ENCODE measurements around the gene FKBP1A. TPM values are rescaled to one million over a fixed set of nuclear protein-coding genes. Genes with fewer than 3 reads are reported as not detected.

Gene FKBP1A
- total and polyA plus RNA-seq, 2 experiments from 2014 or later, result 95.1 to 162 TPM

- H3K27ac ChIP-seq, result no peak overlapping the region
- H3K36me3 ChIP-seq, result no peaks in the 10 kb centered on the region
- peak; percentile 26 for TF ChIP-seq CTCF (IDR thresholded peaks at IDR 0.05; ENCODE audit: low read depth, low read length)
- H3K27me3 ChIP-seq, result no peaks in the 10 kb centered on the region
- no peaks in the 10 kb centered on the region for H3K9me3 ChIP-seq (ENCODE audit: low read depth)
- no peak overlapping the region for H3K4me3 ChIP-seq
- DNase-seq (ENCODE audit: low read depth in 1 of 2, low spot score in 1 of 2), result peak; percentile 43 to 86
- H3K4me1 ChIP-seq (ENCODE audit: low read depth), result no peaks in the 10 kb centered on the region
Measured at GRCh38 chr20:1423625-1424106, 30.8 kb upstream of the FKBP1A start.

- Histone ChIP-seq H3K27ac (no peak overlapping the region), H3K9me3 (ENCODE audit: low read depth) (no peaks in the 10 kb centered on the region), H3K4me1 (ENCODE audit: low read depth) (no peaks in the 10 kb centered on the region), H3K4me3 (no peak overlapping the region), H3K36me3 (no peaks in the 10 kb centered on the region), H3K27me3 (no peaks in the 10 kb centered on the region)
- no peak for DNase-seq (ENCODE audit: low read depth in 1 of 2, low spot score in 1 of 2)
- TF ChIP-seq CTCF (IDR thresholded peaks at IDR 0.05; ENCODE audit: low read depth, low read length), result no peak
Measured at GRCh38 chr20:1423206-1423605, 30.4 kb upstream of the FKBP1A start.

- Histone ChIP-seq H3K27me3 (no peaks in the 10 kb centered on the region), H3K9me3 (ENCODE audit: low read depth) (no peaks in the 10 kb centered on the region), H3K4me3 (no peak overlapping the region), H3K36me3 (no peaks in the 10 kb centered on the region), H3K4me1 (ENCODE audit: low read depth) (no peaks in the 10 kb centered on the region), H3K27ac (no peak overlapping the region)
- no peak for DNase-seq (ENCODE audit: low read depth in 1 of 2, low spot score in 1 of 2)
- no peak for TF ChIP-seq CTCF (IDR thresholded peaks at IDR 0.05; ENCODE audit: low read depth, low read length)
Measured at GRCh38 chr20:1422753-1423152, 29.9 kb upstream of the FKBP1A start.

GRCh38 chr20:1420066-1420465 is 27.2 kb upstream of the FKBP1A start:
- Histone ChIP-seq H3K36me3 (no peaks in the 10 kb centered on the region), H3K4me3 (no peak overlapping the region), H3K27me3 (no peaks in the 10 kb centered on the region), H3K27ac (no peak overlapping the region), H3K4me1 (ENCODE audit: low read depth) (no peaks in the 10 kb centered on the region), H3K9me3 (ENCODE audit: low read depth) (no peaks in the 10 kb centered on the region)
- DNase-seq (ENCODE audit: low read depth in 1 of 2, low spot score in 1 of 2), result no peak
- no peak for TF ChIP-seq CTCF (IDR thresholded peaks at IDR 0.05; ENCODE audit: low read depth, low read length)

- H3K4me1 ChIP-seq (ENCODE audit: low read depth), result no peaks in the 10 kb centered on the region
- no peaks in the 10 kb centered on the region for H3K36me3 ChIP-seq
- no peak overlapping the region for H3K27ac ChIP-seq
- TF ChIP-seq CTCF (IDR thresholded peaks at IDR 0.05; ENCODE audit: low read depth, low read length), result no peak
- no peaks in the 10 kb centered on the region for H3K27me3 ChIP-seq
- no peaks in the 10 kb centered on the region for H3K9me3 ChIP-seq (ENCODE audit: low read depth)
- DNase-seq (ENCODE audit: low read depth in 1 of 2, low spot score in 1 of 2), result peak in 1 of 2 donors; percentile 21
- no peak overlapping the region for H3K4me3 ChIP-seq
Measured at GRCh38 chr20:1418350-1418749, 25.5 kb upstream of the FKBP1A start.

GRCh38 chr20:1417790-1418189 is 24.9 kb upstream of the FKBP1A start:
- no peak for DNase-seq (ENCODE audit: low read depth in 1 of 2, low spot score in 1 of 2)
- H3K27me3 ChIP-seq, result no peaks in the 10 kb centered on the region
- no peak overlapping the region for H3K27ac ChIP-seq
- H3K36me3 ChIP-seq, result no peaks in the 10 kb centered on the region
- no peaks in the 10 kb centered on the region for H3K9me3 ChIP-seq (ENCODE audit: low read depth)
- no peak overlapping the region for H3K4me3 ChIP-seq
- no peak for TF ChIP-seq CTCF (IDR thresholded peaks at IDR 0.05; ENCODE audit: low read depth, low read length)
- no peaks in the 10 kb centered on the region for H3K4me1 ChIP-seq (ENCODE audit: low read depth)
